ENCODE results near the gene ZNF154.

Gene ZNF154

GRCh38 chr19:57653689-57654088, 55.3 kb downstream of the ZNF154 start:
- H3K27ac ChIP-seq (ENCODE audit: low read length) = no peak overlapping the region
- peaks cover 4 to 7% of the 10 kb centered on the region in 2 donors for H3K27me3 ChIP-seq (ENCODE audit: control insufficient read depth in 1 of 2, insufficient read depth in 2 of 2, low read length in 2 of 2)
- no peaks in the 10 kb centered on the region for H3K36me3 ChIP-seq (ENCODE audit: control insufficient read depth in 2 of 2, insufficient read depth in 2 of 2, low read length in 2 of 2)
- peaks cover 0 to 8% of the 10 kb centered on the region in 2 donors for H3K9me3 ChIP-seq (ENCODE audit: control insufficient read depth in 2 of 2, low read length in 2 of 2)
- no peak overlapping the region for H3K4me3 ChIP-seq (ENCODE audit: low read length in 2 of 2)
- H3K9ac ChIP-seq (ENCODE audit: low read length in 2 of 2) = no peak overlapping the region
- no peaks in the 10 kb centered on the region for H3K4me1 ChIP-seq (ENCODE audit: control insufficient read depth, insufficient read depth, low read length)

- no peak overlapping the region for H3K4me3 ChIP-seq (ENCODE audit: low read length in 2 of 2)
- H3K9ac ChIP-seq (ENCODE audit: low read length in 2 of 2) = no peak overlapping the region
- H3K27me3 ChIP-seq (ENCODE audit: control insufficient read depth in 1 of 2, insufficient read depth in 2 of 2, low read length in 2 of 2) = peaks cover 4 to 7% of the 10 kb centered on the region in 2 donors
- H3K9me3 ChIP-seq (ENCODE audit: control insufficient read depth in 2 of 2, low read length in 2 of 2) = peaks cover 0 to 12% of the 10 kb centered on the region in 2 donors
- H3K27ac ChIP-seq (ENCODE audit: low read length) = no peak overlapping the region
- H3K4me1 ChIP-seq (ENCODE audit: control insufficient read depth, insufficient read depth, low read length) = no peaks in the 10 kb centered on the region
- no peaks in the 10 kb centered on the region for H3K36me3 ChIP-seq (ENCODE audit: control insufficient read depth in 2 of 2, insufficient read depth in 2 of 2, low read length in 2 of 2)
Measured at GRCh38 chr19:57651654-57651996, 57.4 kb downstream of the ZNF154 start.

GRCh38 chr19:57648331-57649003, 60.5 kb downstream of the ZNF154 start:
- no peak overlapping the region for H3K9ac ChIP-seq (ENCODE audit: low read length in 2 of 2)
- H3K4me1 ChIP-seq (ENCODE audit: control insufficient read depth, insufficient read depth, low read length) = no peaks in the 10 kb centered on the region
- no peak overlapping the region for H3K27ac ChIP-seq (ENCODE audit: low read length)
- peaks cover under 1 to 6% of the 10 kb centered on the region in 2 donors for H3K9me3 ChIP-seq (ENCODE audit: control insufficient read depth in 2 of 2, low read length in 2 of 2)
- no peaks in the 10 kb centered on the region for H3K36me3 ChIP-seq (ENCODE audit: control insufficient read depth in 2 of 2, insufficient read depth in 2 of 2, low read length in 2 of 2)
- H3K27me3 ChIP-seq (ENCODE audit: control insufficient read depth in 1 of 2, insufficient read depth in 2 of 2, low read length in 2 of 2) = no peaks in the 10 kb centered on the region
- H3K4me3 ChIP-seq (ENCODE audit: low read length in 2 of 2) = no peak overlapping the region
